H9 (cell line): ENCODE data around the gene EZH2. TPM values are rescaled to one million over a fixed set of nuclear protein-coding genes. Genes with fewer than 3 reads are reported as not detected.

Experiments used
- DNase-seq: peaks from one replicate; pipeline ENCODE4 v3.0.0-alpha.2; 2017
- H2AFZ ChIP-seq: one replicate; pipeline ENCODE4 v1.6.1; 2013; ENCODE audit warnings: mild to moderate bottlenecking, low read length, control low read depth, moderate library complexity
- H2AK5ac ChIP-seq: 2 replicates; pipeline ENCODE4 v1.6.1; 2013; ENCODE audit warnings: low read length, control low read depth, mixed read lengths; ENCODE audit not compliant: insufficient read length
- H2BK120ac ChIP-seq: one replicate; pipeline ENCODE4 v1.6.1; 2013; ENCODE audit warnings: low read depth, mild to moderate bottlenecking, low read length, control low read depth, inconsistent platforms; ENCODE audit not compliant: poor library complexity, severe bottlenecking
- H2BK12ac ChIP-seq: 2 replicates; pipeline ENCODE4 v1.6.1; 2013; ENCODE audit warnings: low read length, control low read depth, mixed read lengths, low read depth; ENCODE audit not compliant: insufficient read length
- H2BK15ac ChIP-seq: 2 replicates; pipeline ENCODE4 v1.6.1; 2013; ENCODE audit warnings: low read depth, low read length, control low read depth
- H2BK20ac ChIP-seq: one replicate; pipeline ENCODE4 v1.6.1; 2013; ENCODE audit warnings: low read depth, mild to moderate bottlenecking, low read length, control low read depth, inconsistent platforms; ENCODE audit not compliant: poor library complexity, severe bottlenecking
- H2BK5ac ChIP-seq: 2 replicates; pipeline ENCODE4 v1.6.1; 2013; ENCODE audit warnings: low read length, control low read depth, mixed read lengths; ENCODE audit not compliant: insufficient read length
- H3K14ac ChIP-seq: 2 replicates; pipeline ENCODE4 v1.6.1; 2013; ENCODE audit warnings: low read length, control low read depth; ENCODE audit not compliant: insufficient read depth
- H3K18ac ChIP-seq: 2 replicates; pipeline ENCODE4 v1.6.1; 2013; ENCODE audit warnings: low read depth, mild to moderate bottlenecking, mixed read lengths, low read length, control low read depth; ENCODE audit not compliant: insufficient read length
- H3K23ac ChIP-seq: 2 replicates; pipeline ENCODE4 v1.6.1; 2013; ENCODE audit warnings: low read length, control low read depth, mixed read lengths, low read depth; ENCODE audit not compliant: insufficient read length
- H3K23me2 ChIP-seq: 2 replicates; pipeline ENCODE4 v1.6.1; 2013; ENCODE audit warnings: low read depth, mild to moderate bottlenecking, mixed read lengths, low read length, control low read depth; ENCODE audit not compliant: insufficient read length, poor library complexity, severe bottlenecking
- H3K27ac ChIP-seq: 2 replicates; pipeline ENCODE4 v1.5.1; 2013; ENCODE audit warnings: low read length, control low read depth, mixed read lengths, low read depth; ENCODE audit not compliant: insufficient read length
- H3K27me3 ChIP-seq: 2 replicates; pipeline ENCODE4 v1.6.1; 2013; ENCODE audit warnings: low read length, control low read depth, inconsistent platforms; ENCODE audit not compliant: insufficient read depth
- H3K4ac ChIP-seq: 2 replicates; pipeline ENCODE4 v1.6.1; 2013; ENCODE audit warnings: low read depth, mild to moderate bottlenecking, control low read depth, inconsistent platforms, low read length, moderate library complexity
- H3K4me1 ChIP-seq: 2 replicates; pipeline ENCODE4 v1.6.1; 2013; ENCODE audit warnings: low read length, control low read depth, inconsistent platforms; ENCODE audit not compliant: insufficient read depth
- H3K4me2 ChIP-seq: 2 replicates; pipeline ENCODE4 v1.6.1; 2013; ENCODE audit warnings: low read length, control low read depth, mixed read lengths; ENCODE audit not compliant: insufficient read length, insufficient read depth
- H3K56ac ChIP-seq: 2 replicates; pipeline ENCODE4 v1.6.1; 2013; ENCODE audit warnings: low read depth, mild to moderate bottlenecking, mixed read lengths, low read length, control low read depth; ENCODE audit not compliant: insufficient read length
- H3K79me1 ChIP-seq: 2 replicates; pipeline ENCODE4 v1.6.1; 2013; ENCODE audit warnings: low read depth, mild to moderate bottlenecking, moderate library complexity, low read length, control low read depth, inconsistent platforms; ENCODE audit not compliant: insufficient read depth, poor library complexity, severe bottlenecking
- H3K79me2 ChIP-seq: 2 replicates; pipeline ENCODE4 v1.6.1; 2013; ENCODE audit warnings: low read length, control low read depth, inconsistent platforms; ENCODE audit not compliant: insufficient read depth
- H3K9ac ChIP-seq: 2 replicates; pipeline ENCODE4 v1.6.1; 2013; ENCODE audit warnings: low read length, control low read depth, mixed read lengths; ENCODE audit not compliant: insufficient read length; ENCODE audit errors: extremely low read depth
- H3K9me3 ChIP-seq: one replicate; pipeline ENCODE4 v1.6.1; 2013; ENCODE audit warnings: low read depth, low read length, inconsistent platforms; ENCODE audit not compliant: control insufficient read depth
- H3T11ph ChIP-seq: one replicate; pipeline ENCODE4 v1.6.1; 2013; ENCODE audit warnings: mild to moderate bottlenecking, low read length, control low read depth, inconsistent platforms
- H4K20me1 ChIP-seq: one replicate; pipeline ENCODE4 v1.6.1; 2013; ENCODE audit not compliant: control insufficient read depth, insufficient read length, insufficient read depth
- H4K5ac ChIP-seq: 2 replicates; pipeline ENCODE4 v1.6.1; 2013; ENCODE audit warnings: low read depth, mild to moderate bottlenecking, mixed read lengths, low read length, control low read depth; ENCODE audit not compliant: insufficient read length
- H4K8ac ChIP-seq: replicated peaks from 2 replicates; pipeline ENCODE4 v1.6.1; 2013; ENCODE audit warnings: low read length, control low read depth, mixed read lengths, low read depth; ENCODE audit not compliant: insufficient read length
- H4K91ac ChIP-seq: 2 replicates; pipeline ENCODE4 v1.6.1; 2013; ENCODE audit warnings: low read depth, mild to moderate bottlenecking, moderate library complexity, mixed read lengths, low read length, control low read depth; ENCODE audit not compliant: insufficient read length
- H3K27ac Mint-ChIP-seq, 3 experiments: 2 replicates in 2 of 3; 3 replicates in 1 of 3; pipeline ENCODE4 v1.8.0; 2020 to 2021; ENCODE audit warnings: mixed read lengths in 3 of 3, mild to moderate bottlenecking in 1 of 3, moderate library complexity in 1 of 3
- H3K27me3 Mint-ChIP-seq: 2 replicates; pipeline ENCODE4 v1.8.0; 2021; ENCODE audit warnings: low read depth, mild to moderate bottlenecking, moderate library complexity, mixed read lengths
- H3K36me3 Mint-ChIP-seq, 3 experiments: 2 replicates in 2 of 3; 3 replicates in 1 of 3; pipeline ENCODE4 v1.8.0; 2020 to 2021; ENCODE audit warnings: low read depth in 3 of 3, mixed read lengths in 3 of 3; ENCODE audit not compliant: insufficient read depth in 1 of 3
- H3K4me1 Mint-ChIP-seq, 2 experiments: 2 replicates each; pipeline ENCODE4 v1.8.0; 2020; ENCODE audit warnings: mixed read lengths in 2 of 2
- H3K4me3 Mint-ChIP-seq, 2 experiments: 2 replicates in 1 of 2; 3 replicates in 1 of 2; pipeline ENCODE4 v1.8.0; 2020 to 2021; ENCODE audit warnings: mild to moderate bottlenecking in 2 of 2, mixed read lengths in 2 of 2, moderate library complexity in 1 of 2
- H3K9me3 Mint-ChIP-seq, 2 experiments: 2 replicates in 1 of 2; 3 replicates in 1 of 2; pipeline ENCODE4 v1.8.0; 2020; ENCODE audit warnings: mild to moderate bottlenecking in 2 of 2, mixed read lengths in 2 of 2, moderate library complexity in 1 of 2
- WGBS: extraction: QIAGEN DNeasy Blood & Tissue Kit; methylation state at CpG from one replicate; pipeline ENCODE4 v1.1.7; 2013; ENCODE audit warnings: missing lambda C conversion rate, low lambda C conversion rate, mixed read lengths; ENCODE audit not compliant: insufficient read length; ENCODE audit errors: extremely low coverage; 5-methylcytosine and 5-hydroxymethylcytosine counted together
- total RNA-seq: library from RNA; stranded (reverse); gene quantifications from 2 replicates; pipeline ENCODE4 v1.2.1, GENCODE V29; 2021
- TF ChIP-seq, protein P1 (sequence below): fragments of 200-600 bp; sonication (generic); conservative IDR thresholded peaks from 3 replicates; pipeline ENCODE4 v1.8.0; 2021; ENCODE audit warnings: antibody characterized with exemption, mild to moderate bottlenecking

EZH2 gene
- total RNA-seq, 1 experiment from 2014 or later: 41.3 TPM

DNA sequence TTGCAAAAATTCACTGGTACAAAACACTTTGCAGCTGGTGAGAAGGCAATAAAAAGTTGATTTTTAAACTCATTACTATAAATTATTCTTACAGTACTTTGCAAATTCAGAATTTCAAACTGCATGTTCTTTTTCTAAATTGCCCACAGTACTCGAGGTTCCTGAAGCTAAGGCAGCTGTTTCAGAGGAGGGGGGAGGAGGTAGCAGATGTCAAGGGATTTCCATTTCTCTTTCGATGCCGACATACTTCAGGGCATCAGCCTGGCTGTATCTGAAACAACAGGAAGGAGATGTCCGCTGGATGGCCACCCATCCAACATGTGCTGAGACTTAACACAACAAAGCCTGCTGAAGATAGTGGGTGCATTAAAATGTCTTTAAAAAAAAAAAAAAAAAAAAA lies 76.7 kb downstream of the EZH2 start:
- Histone ChIP-seq H2BK120ac (no peak overlapping the region), H3K79me2 (no peaks in the 10 kb centered on the region), H3K4ac (no peak overlapping the region), H3K23ac (no peak overlapping the region), H4K20me1 (no peaks in the 10 kb centered on the region), H3T11ph (no peak overlapping the region), H4K5ac (no peak overlapping the region), H3K79me1 (no peaks in the 10 kb centered on the region), H4K8ac (no peak overlapping the region), H2AK5ac (no peak overlapping the region), H2BK20ac (no peak overlapping the region), H2BK12ac (no peak overlapping the region), H3K4me2 (no peak overlapping the region), H3K56ac (no peak overlapping the region), H3K14ac (no peak overlapping the region), H3K27me3 (no peaks in the 10 kb centered on the region), H3K18ac (no peak overlapping the region), H2AFZ (no peak overlapping the region), H2BK15ac (no peak overlapping the region), H3K4me1 (no peaks in the 10 kb centered on the region), H3K9ac (no peak overlapping the region), H2BK5ac (no peak overlapping the region), H3K27ac (no peak overlapping the region), H3K9me3 (no peaks in the 10 kb centered on the region), H3K23me2 (no peaks in the 10 kb centered on the region), H4K91ac (no peak overlapping the region)
- Mint-ChIP-seq H3K36me3 (peaks cover 27 to 69% (median 53%) of the 10 kb centered on the region in 3 experiments), H3K27ac (peak overlapping the region in 1 of 3 experiments; percentile 61; a peak in 1 of 7 replicates), H3K4me3 (no peak overlapping the region), H3K4me1 (peaks cover 5 to 12% of the 10 kb centered on the region in 2 experiments), H3K9me3 (no peaks in the 10 kb centered on the region), H3K27me3 (no peaks in the 10 kb centered on the region)
- WGBS: no CpG with 5 or more reads among the region's 4 CpGs
- no peak for DNase-seq
- TF ChIP-seq, protein P1, sequence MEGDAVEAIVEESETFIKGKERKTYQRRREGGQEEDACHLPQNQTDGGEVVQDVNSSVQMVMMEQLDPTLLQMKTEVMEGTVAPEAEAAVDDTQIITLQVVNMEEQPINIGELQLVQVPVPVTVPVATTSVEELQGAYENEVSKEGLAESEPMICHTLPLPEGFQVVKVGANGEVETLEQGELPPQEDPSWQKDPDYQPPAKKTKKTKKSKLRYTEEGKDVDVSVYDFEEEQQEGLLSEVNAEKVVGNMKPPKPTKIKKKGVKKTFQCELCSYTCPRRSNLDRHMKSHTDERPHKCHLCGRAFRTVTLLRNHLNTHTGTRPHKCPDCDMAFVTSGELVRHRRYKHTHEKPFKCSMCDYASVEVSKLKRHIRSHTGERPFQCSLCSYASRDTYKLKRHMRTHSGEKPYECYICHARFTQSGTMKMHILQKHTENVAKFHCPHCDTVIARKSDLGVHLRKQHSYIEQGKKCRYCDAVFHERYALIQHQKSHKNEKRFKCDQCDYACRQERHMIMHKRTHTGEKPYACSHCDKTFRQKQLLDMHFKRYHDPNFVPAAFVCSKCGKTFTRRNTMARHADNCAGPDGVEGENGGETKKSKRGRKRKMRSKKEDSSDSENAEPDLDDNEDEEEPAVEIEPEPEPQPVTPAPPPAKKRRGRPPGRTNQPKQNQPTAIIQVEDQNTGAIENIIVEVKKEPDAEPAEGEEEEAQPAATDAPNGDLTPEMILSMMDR: no peak
